Duodenal mucosa (tissue), 2 donors: ENCODE data around the gene UACA.
A peak's percentile ranks its signal among the peaks of the same experiment; 100 is the strongest.

ENCODE experiments used
- H3K27ac ChIP-seq: one replicate; pipeline ENCODE4 v1.7.0; 2013; ENCODE audit warnings: low read depth, low read length
- H3K27me3 ChIP-seq, 2 donors: one replicate each; pipeline ENCODE4 v1.7.0; 2013; ENCODE audit warnings: low read length in 2 of 2, control low read depth in 1 of 2; ENCODE audit not compliant: insufficient read depth in 2 of 2, control insufficient read depth in 1 of 2
- H3K36me3 ChIP-seq, 2 donors: one replicate each; pipeline ENCODE4 v1.7.0; 2013; ENCODE audit warnings: low read length in 2 of 2, control low read depth in 1 of 2; ENCODE audit not compliant: insufficient read depth in 2 of 2, control insufficient read depth in 1 of 2
- H3K4me1 ChIP-seq, 2 donors: one replicate each; pipeline ENCODE4 v1.7.0; 2013; ENCODE audit warnings: low read length in 2 of 2, control low read depth in 1 of 2; ENCODE audit not compliant: insufficient read depth in 2 of 2, control insufficient read depth in 1 of 2
- H3K4me3 ChIP-seq, 2 donors: one replicate each; pipeline ENCODE4 v1.7.0; 2013; ENCODE audit warnings: low read length in 2 of 2, low read depth in 1 of 2
- H3K9ac ChIP-seq, 2 donors: one replicate each; pipeline ENCODE4 v1.7.0; 2013; ENCODE audit warnings: low read length in 2 of 2, low read depth in 1 of 2
- H3K9me3 ChIP-seq, 2 donors: one replicate each; pipeline ENCODE4 v1.7.0; 2013; ENCODE audit warnings: low read length in 2 of 2, control low read depth in 1 of 2; ENCODE audit not compliant: control insufficient read depth in 1 of 2

Gene UACA

GRCh38 chr15:70708839-70709238 lies 54.5 kb downstream of the UACA start:
- Histone ChIP-seq H3K27me3 (no peaks in the 10 kb centered on the region), H3K27ac (no peak overlapping the region), H3K4me3 (no peak overlapping the region), H3K36me3 (no peaks in the 10 kb centered on the region), H3K9ac (no peak overlapping the region), H3K4me1 (peaks cover 5 to 13% of the 10 kb centered on the region in 2 donors), H3K9me3 (no peaks in the 10 kb centered on the region)

GRCh38 chr15:70707686-70708300 lies 55.6 kb downstream of the UACA start:
- H3K4me3 ChIP-seq, result no peak overlapping the region
- no peaks in the 10 kb centered on the region for H3K9me3 ChIP-seq
- no peak overlapping the region for H3K9ac ChIP-seq
- no peaks in the 10 kb centered on the region for H3K27me3 ChIP-seq
- peaks cover 7 to 9% of the 10 kb centered on the region in 2 donors for H3K4me1 ChIP-seq
- H3K36me3 ChIP-seq, result no peaks in the 10 kb centered on the region
- H3K27ac ChIP-seq, result no peak overlapping the region

GRCh38 chr15:70704731-70705130 lies 58.6 kb downstream of the UACA start:
- Histone ChIP-seq H3K27me3 (no peaks in the 10 kb centered on the region), H3K4me1 (peaks cover 12 to 24% of the 10 kb centered on the region in 2 donors), H3K27ac (no peak overlapping the region), H3K36me3 (no peaks in the 10 kb centered on the region), H3K9ac (no peak overlapping the region), H3K4me3 (no peak overlapping the region), H3K9me3 (no peaks in the 10 kb centered on the region)

GRCh38 chr15:70704166-70704565 lies 59.2 kb downstream of the UACA start:
- Histone ChIP-seq H3K36me3 (no peaks in the 10 kb centered on the region), H3K27ac (no peak overlapping the region)

GRCh38 chr15:70703096-70703878 lies 60.1 kb downstream of the UACA start:
- Histone ChIP-seq H3K4me3 (no peak overlapping the region), H3K9me3 (no peaks in the 10 kb centered on the region), H3K27me3 (no peaks in the 10 kb centered on the region), H3K9ac (no peak overlapping the region), H3K27ac (no peak overlapping the region), H3K4me1 (peaks cover 24 to 36% of the 10 kb centered on the region in 2 donors), H3K36me3 (no peaks in the 10 kb centered on the region)

More at GRCh38 chr15:70704166-70704565, 59.2 kb downstream of the UACA start:
- Histone ChIP-seq H3K4me1 (peaks cover 18 to 29% of the 10 kb centered on the region in 2 donors), H3K27me3 (no peaks in the 10 kb centered on the region), H3K9ac (no peak overlapping the region), H3K4me3 (no peak overlapping the region), H3K9me3 (no peaks in the 10 kb centered on the region)

- no peak overlapping the region for H3K4me3 ChIP-seq
- H3K27ac ChIP-seq, result no peak overlapping the region
These were observed 60.8 kb downstream of the UACA start for GRCh38 chr15:70702584-70702983.

GRCh38 chr15:70701891-70702568 lies 61.3 kb downstream of the UACA start:
- H3K4me3 ChIP-seq, result no peak overlapping the region
- H3K27ac ChIP-seq, result no peak overlapping the region
- H3K9ac ChIP-seq, result no peak overlapping the region

More at GRCh38 chr15:70702584-70702983, 60.8 kb downstream of the UACA start:
- Histone ChIP-seq H3K9ac (no peak overlapping the region), H3K9me3 (no peaks in the 10 kb centered on the region), H3K4me1 (peaks cover 24 to 36% of the 10 kb centered on the region in 2 donors), H3K27me3 (no peaks in the 10 kb centered on the region), H3K36me3 (no peaks in the 10 kb centered on the region)

GRCh38 chr15:70701171-70701570 lies 62.2 kb downstream of the UACA start:
- Histone ChIP-seq H3K9me3 (no peaks in the 10 kb centered on the region), H3K27me3 (no peaks in the 10 kb centered on the region), H3K9ac (no peak overlapping the region), H3K4me1 (peaks cover 24 to 36% of the 10 kb centered on the region in 2 donors), H3K4me3 (no peak overlapping the region), H3K27ac (no peak overlapping the region), H3K36me3 (no peaks in the 10 kb centered on the region)

More at GRCh38 chr15:70701891-70702568, 61.3 kb downstream of the UACA start:
- H3K4me1 ChIP-seq, result peaks cover 24 to 36% of the 10 kb centered on the region in 2 donors
- no peaks in the 10 kb centered on the region for H3K27me3 ChIP-seq
- no peaks in the 10 kb centered on the region for H3K9me3 ChIP-seq
- H3K36me3 ChIP-seq, result no peaks in the 10 kb centered on the region

- no peak overlapping the region for H3K9ac ChIP-seq
- H3K4me3 ChIP-seq, result no peak overlapping the region
- no peaks in the 10 kb centered on the region for H3K36me3 ChIP-seq
- no peaks in the 10 kb centered on the region for H3K9me3 ChIP-seq
- H3K27ac ChIP-seq, result no peak overlapping the region
- peaks cover 24 to 36% of the 10 kb centered on the region in 2 donors for H3K4me1 ChIP-seq
- no peaks in the 10 kb centered on the region for H3K27me3 ChIP-seq
These were observed 63.5 kb downstream of the UACA start for GRCh38 chr15:70699890-70700289.

GRCh38 chr15:70698836-70699390 lies 64.4 kb downstream of the UACA start:
- Histone ChIP-seq H3K36me3 (no peaks in the 10 kb centered on the region), H3K27ac (no peak overlapping the region), H3K9me3 (no peaks in the 10 kb centered on the region), H3K9ac (no peak overlapping the region), H3K4me1 (peaks cover 19 to 30% of the 10 kb centered on the region in 2 donors), H3K27me3 (no peaks in the 10 kb centered on the region), H3K4me3 (peak overlapping the region in 1 of 2 donors; percentile 11)
